Esophagus mucosa (tissue), 1 donor: ENCODE measurements around the gene VAPA. TPM values are rescaled to one million over a fixed set of nuclear protein-coding genes. Genes with fewer than 3 reads are reported as not detected.

Experiments used
- ATAC-seq: fragments of 200-7000 bp; cut with Tn5 transposase; one replicate; pipeline ENCODE4 v1.9.1; 2020
- total RNA-seq: library from RNA; stranded (reverse); gene quantifications from one replicate; pipeline ENCODE4 v1.2.4, GENCODE V29; 2023
- donor health status: DM: yes; HTN: yes; CAD: no.

Gene VAPA
- total RNA-seq, 1 donor from 2014 or later, result 232 TPM

- ATAC-seq, result no peak
These were observed 94.3 kb downstream of the VAPA start for GRCh38 chr18:10008006-10008647.

Other genes starting within 250 kb of the VAPA start
- 50.0 TPM for gene RAB31, start 205.7 kb upstream of the VAPA start, total RNA-seq
- not detected for gene TXNDC2, start 28.0 kb upstream of the VAPA start, total RNA-seq